ENCODE data around the gene DHCR24.
A peak's percentile ranks its signal among the peaks of the same experiment; 100 is the strongest.

Gene DHCR24

DNA sequence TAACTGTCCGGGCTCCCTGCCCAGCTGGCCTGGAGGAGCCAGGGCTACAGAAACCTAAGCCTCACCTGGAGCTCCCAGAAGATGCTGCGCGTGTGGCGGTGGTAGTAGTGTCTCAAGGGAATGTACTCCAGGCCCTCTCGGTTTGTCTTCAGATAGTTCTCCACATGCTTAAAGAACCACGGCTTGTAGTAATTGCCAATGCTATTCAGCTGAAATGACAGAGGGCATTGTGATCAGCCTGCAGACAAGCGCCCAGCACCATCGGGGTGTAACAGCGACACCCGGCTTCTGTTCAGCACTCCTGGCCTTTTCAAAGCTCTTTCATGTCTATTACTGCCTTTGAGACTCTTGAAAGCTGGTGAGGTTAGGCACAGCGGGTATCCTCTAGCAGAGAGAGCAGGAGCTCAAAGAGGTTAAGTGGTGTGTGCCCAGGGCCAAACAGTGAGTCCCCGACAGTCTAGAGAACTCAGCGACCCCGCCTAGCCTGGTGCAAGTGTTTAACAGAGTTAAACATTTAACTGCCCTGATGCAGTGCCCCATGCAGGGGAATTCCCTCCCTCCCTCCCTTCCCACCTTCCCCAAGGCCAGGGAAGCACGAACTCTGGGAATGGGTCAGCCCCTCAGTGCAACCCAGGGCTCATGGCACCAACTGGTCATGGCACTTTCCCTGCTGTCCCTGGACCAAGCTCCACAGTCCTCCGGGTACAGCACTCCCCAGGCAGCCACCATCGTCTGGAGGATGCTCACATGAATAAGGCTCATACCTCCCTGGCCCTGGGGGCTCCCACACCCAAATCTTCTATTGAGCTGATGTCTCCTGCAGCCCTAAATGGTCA, 21.5 kb downstream of the DHCR24 start:
- DNase-seq (ENCODE audit: low spot score): no peak

DNA sequence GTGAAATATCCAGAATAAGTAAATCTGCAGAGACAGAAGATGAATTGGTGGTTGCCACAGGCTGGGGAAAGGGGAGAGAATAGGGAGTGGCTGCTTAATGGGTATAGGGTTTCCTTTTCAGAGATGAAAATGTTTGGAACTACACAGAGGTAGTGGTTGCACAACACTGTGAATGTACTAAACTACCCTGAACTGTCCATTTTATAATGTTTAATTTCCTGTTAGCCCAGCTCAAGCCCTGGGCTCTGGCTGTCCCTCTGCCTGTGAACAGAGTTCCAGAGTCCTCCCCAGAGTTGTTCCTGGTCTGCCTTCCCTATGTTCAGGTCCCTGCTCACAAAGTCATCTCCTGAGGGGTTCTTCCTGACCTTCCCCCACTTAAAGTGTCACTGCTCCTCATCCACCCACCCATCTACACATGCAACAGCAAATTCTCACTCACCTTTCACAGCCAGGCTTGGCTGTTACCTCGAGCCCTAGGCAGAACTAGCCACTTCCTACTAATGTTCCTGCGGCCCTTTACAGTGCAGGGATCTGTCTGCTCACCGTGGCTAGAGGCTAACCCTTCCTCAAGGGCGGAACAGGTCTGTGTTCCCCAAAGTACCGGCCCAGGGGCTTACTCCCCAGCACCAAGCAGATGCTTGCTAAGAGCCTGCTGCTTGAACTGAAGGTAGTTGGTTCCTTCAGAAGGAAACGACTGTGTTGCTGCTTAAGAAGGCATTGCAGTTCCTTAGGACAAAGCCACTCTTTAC, 22.4 kb downstream of the DHCR24 start:
- DNase-seq (ENCODE audit: low spot score): no peak

DNA sequence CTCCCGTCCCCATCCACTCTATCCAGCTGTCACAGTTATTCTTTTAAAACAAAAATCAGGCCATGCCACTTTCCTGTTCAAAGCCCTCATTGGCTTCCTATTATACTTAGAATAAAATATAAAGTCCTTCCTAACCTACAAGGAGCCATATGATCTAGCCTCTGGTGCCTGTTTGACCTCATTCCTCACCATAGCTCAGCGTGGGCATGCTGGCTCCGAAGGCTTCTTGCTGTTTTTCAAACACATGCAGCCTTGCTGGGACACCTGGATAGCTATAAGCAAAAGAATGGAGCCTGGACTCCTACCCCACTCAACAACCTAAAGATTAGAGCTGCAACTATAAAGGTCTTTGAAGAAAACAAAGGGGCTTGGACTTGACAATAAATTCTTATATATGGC, 23.7 kb downstream of the DHCR24 start:
- no peak for DNase-seq (ENCODE audit: low spot score)

DNA sequence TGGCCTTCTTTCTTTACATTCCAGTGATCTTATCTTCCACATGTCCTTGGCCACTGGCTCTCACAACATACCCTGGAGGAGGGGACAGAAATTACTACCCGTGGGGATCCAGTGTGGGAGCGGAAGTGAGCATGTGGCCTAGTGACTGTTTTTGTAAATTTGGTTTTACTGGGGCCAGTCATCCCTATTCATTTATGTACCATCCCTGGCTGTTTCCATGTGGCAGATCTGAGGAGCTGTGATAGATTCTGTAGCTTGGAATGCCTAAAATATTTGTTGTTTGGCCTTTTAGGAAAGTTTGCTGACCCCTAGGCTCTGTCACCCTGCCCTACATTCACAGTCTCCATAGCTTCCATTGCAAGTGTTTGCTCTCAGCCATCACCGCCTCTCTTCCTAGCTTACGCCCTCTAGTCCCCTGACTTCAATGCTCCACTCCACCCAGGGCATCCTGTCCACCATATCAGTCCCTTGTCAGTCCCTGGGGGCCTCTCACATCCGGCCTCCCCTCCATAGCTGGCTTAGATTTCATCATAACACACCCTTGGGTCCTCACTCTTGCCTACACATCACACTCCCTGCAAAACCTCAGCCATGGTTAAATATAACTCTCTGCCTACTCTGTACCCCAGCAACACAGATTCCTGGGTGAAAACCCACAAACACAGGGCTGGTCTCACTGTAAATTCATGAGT, 25.8 kb downstream of the DHCR24 start:
- no peak for DNase-seq (ENCODE audit: low spot score)

DNA sequence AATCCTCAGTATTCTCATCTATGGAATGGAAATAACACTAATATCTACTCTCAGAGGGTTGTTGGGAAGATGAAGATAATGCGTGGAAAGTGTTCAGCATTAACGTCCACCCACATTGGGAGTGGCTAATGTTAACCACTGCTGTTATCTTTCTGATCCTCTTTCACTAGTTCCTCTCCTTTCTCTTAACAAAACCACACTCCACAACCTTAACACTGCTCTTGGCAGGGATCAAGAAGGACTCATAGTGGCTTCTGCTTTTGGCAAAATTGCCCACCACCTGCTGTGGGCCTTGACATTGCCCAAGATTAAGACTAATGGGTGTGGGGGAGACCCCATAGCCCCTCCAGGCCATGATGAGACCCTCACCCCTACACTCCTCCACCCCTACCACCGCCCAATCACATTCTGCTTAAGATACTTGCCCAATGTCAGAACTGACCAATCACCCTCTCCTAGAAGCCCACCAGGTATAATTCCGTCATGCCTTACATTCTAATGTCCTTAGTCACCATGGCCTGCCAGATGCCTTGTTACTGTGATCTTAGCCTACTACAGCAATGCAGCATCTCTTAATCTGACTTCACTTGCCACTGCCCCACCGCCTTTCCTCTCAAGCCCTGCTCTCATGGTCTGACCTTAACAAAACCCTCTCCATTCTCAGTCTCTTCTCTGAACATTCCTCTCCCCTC, 27.1 kb downstream of the DHCR24 start:
- no peak for DNase-seq (ENCODE audit: low spot score)

DNA sequence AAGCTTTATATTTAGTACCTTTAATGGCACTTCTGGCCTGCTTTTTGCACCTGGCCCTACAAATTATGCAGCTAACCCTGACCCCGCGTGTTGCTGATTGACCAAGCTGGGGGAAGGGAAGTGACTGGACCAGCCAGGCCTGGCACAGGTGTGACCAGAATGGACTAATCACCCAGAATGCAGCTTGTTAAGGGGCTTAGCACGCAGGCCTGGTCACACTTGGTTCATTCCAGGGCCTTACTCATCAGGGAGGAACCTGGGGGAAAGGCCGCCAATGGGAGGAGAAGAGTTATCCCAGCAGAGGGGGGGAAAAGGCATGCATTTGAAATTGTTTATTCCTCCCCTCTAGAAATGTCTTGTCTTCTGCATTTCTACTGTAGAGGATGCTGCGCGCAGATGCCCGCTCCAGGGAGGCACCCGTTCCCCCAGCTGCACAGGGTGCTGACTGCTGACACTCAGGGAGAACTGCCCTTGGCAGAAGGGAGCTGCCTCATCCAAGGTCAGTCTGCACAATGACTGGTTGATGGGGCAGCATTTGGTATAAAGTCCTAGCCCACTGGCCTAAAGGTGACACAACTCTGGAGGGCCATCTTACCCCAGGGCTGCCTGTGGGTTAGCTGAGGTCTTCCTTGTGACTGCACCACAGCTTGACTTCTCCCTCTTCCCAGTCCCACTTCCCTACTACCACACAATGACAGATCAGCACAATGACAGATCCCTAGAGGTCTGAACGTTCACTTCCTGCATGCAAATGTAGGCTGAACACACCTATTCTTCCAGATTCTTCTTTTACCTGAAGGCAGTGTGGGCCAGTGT, 29.0 kb downstream of the DHCR24 start:
- DNase-seq (ENCODE audit: low spot score): peak; percentile 86

DNA sequence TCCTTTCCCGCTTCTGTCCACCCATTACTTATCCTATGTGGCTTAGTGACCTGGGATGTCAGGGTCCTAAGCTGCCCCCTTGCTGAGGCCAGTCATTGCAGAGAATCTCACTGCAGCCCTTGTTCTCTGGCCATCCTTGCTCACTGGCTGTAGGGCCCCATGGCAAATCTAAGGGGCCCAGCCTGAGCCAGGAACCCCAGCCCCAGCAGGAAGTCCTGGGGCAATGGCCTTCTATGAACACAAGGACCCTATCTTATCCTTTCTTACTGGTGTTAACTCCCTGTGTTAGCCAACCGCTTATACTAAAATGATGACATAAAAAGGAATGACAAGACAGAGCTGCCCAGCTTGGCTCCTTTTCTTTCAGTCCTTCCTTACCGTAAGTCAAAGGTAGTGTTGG, 29.9 kb downstream of the DHCR24 start:
- DNase-seq (ENCODE audit: low spot score): no peak

DNA sequence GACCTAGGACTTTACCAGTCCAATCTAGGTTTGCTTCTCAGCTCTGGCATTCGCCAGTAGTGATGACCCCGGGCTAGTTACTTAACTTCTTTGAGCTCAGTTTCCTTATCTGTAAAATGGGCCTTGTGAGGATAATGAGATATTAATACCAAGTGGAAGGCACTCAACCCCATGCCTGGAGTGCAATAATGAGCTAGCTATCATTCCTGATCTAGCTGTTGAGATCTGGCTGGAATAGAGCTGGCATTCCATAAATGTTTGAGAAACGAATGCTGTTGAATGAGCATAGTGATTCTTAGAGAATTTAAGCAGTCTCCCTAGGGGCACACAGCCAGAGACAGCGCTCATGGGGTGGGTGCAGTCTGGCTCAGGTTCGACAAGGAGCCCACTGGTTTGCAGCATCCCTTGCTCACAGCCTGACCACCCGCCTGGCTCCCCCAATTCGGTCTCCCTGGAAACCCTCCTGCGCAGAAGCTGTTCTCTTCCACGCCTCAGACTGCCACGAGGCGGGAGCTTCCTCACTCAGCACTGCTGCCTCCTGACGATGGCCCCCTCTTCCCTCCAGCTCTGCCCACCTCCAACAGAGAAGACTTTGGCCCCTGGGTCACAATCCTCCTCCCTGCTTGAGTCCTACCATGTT, 32.5 kb downstream of the DHCR24 start:
- DNase-seq (ENCODE audit: low spot score): peak; percentile 35

DNA sequence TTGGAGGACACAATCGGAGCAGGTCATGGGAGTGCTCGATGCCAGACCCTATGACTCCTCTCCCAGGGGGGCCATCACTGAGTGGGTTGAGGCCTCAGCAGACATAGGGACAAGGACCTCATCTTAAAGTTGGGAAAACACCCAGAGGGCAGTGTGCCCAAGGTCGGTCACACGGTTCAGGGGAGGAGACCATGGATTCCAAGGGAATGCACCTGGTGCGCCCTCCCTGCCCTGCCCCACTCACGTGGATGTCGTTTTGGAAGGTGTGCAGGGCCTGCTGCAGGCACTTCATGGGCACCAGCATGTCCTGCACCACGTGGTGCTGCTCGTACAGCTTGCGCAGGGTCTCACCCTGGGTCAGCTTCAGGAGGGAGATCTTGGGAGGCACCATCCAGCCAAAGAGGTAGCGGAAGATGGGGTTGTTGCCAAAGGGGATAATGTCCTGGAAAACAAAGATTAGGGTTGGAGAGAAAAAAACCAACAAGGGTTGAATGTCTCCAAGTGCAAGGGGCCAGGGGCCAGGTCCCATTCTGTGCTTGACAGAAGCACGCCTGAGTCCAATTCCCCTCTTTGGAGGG, 33.1 kb downstream of the DHCR24 start:
- no peak for DNase-seq (ENCODE audit: low spot score)

DNA sequence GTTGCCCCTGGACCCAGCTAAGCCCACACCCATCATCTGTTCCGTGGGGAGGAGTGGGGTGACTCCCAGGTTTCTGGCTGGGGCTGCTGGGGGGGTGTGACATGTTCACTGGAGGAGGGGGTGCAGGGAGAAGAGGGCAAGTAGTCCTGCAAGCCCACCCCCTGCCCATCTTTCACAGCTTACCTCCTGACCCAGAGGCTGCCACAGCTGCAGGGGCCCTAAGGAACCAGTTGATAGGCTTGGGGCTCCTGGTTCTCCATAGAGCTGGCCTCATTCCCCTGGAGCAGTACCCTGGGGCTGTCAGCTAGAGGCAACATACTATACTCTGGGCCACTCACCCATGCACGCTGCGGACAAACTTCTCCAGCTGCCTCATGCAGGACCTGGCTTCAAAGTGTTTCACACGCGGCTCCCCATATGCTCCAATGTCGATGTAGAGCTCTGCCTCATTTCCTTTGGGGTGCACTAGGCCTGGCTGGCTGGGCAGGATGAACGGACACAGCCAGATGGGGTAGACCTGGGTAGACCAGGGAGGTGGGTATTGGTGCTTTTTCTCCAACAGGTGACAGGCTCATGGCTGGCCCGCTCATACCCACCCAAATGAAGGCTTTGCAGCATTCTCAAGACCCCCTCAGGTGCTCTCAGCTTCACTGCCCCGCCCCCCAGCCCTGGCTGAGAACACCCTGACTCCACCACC, 33.8 kb downstream of the DHCR24 start:
- no peak for DNase-seq (ENCODE audit: low spot score)

DNA sequence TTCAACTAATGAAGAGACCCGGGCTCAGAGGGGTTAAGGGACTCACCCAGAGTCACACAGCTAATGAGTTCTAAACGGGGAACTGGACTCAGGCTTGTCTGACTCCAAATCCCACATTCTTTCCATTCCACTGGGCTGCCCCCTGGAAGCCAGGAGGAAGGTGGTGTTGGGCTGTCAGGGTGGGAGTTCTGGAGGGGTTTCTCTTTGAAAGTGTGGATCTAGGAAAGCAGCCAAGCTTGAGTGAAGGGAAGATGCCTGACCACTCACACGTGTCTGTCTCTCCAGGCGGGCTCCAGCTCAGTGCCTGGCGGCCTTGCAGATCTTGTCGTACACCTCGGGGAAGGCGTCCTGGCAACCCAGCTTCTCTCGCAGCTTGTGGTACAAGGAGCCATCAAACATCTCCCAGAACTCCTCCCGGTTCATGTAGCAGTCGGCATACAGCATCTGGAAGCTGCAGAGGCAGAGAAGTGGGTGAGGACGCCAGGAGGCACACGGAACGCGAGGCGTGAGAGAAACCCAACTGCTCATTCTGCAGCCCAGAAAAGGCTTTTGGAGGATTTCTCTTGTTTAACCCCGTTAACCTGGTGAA, 35.0 kb downstream of the DHCR24 start:
- no peak for DNase-seq (ENCODE audit: low spot score)

DNA sequence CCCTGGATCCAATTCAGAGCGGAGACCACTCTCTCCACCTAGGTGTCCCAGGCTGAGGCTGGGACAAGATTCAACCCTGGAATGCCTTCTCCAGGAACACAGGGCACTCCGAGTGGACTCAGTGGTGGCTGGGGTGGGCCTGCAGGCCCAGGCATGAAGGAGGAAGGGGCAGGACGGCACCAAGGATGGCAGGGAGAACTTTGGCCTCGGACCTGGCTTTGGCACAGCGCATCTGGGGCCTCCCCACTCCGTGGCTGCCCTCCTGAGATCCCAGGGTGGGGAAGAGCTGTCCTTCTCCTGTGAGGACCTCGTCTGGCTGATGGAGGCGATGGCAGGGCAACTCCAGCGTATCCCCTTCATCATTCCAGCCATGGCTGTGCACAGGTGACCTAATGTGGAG, 35.6 kb downstream of the DHCR24 start:
- no peak for DNase-seq (ENCODE audit: low spot score)

DNA sequence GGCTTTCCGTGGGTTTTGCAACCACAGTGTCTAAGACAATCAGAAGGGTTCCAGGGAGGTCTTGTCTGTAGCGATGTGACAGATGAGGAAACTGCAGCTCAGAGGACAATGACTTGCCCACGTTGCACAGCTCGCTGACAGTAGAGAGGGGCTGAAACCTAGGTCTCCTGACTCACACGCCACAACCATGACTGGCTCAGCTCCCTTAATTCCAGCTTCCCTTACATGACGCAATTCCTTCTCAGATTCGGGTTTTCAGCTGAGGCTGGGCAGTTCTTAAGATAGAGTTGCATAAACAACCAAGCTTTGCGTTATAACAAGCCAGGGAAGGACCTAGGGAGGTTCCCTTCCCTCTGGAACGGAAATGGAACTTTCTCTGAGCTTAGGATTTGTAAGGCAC, 36.3 kb downstream of the DHCR24 start:
- DNase-seq (ENCODE audit: low spot score): peak; percentile 95

DNA sequence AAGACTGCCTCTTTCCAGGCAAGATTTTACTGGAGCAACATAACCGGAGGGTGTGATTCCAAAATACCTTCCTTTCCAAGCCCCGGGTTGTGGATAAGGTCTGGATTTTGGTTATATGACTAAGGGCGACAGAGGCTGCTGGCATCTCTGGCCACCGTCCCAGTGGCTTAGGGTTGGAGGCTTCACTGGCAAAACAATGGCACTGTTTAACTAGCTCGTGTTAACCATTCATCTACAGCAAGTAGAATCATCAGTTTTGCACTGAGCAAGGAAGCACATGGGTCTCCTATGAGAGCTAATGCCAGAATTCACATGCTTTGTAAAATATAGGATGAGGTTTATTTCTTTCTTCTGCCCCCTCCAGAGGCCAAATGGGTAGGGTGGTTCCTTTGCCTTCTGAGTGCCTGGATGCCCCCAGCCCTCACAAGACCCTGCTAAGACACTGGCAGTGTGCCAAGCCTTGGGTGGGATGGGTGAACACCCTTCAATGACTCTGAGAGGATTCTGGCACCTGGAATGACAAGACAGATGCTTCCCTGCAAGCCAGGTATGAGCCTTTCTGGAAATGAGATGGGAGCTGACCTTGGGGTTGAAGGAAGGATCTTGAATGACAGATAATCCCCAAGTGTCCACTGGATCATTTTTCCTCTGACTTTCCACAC, 36.8 kb downstream of the DHCR24 start:
- DNase-seq (ENCODE audit: low spot score): peak; percentile 49

DNA sequence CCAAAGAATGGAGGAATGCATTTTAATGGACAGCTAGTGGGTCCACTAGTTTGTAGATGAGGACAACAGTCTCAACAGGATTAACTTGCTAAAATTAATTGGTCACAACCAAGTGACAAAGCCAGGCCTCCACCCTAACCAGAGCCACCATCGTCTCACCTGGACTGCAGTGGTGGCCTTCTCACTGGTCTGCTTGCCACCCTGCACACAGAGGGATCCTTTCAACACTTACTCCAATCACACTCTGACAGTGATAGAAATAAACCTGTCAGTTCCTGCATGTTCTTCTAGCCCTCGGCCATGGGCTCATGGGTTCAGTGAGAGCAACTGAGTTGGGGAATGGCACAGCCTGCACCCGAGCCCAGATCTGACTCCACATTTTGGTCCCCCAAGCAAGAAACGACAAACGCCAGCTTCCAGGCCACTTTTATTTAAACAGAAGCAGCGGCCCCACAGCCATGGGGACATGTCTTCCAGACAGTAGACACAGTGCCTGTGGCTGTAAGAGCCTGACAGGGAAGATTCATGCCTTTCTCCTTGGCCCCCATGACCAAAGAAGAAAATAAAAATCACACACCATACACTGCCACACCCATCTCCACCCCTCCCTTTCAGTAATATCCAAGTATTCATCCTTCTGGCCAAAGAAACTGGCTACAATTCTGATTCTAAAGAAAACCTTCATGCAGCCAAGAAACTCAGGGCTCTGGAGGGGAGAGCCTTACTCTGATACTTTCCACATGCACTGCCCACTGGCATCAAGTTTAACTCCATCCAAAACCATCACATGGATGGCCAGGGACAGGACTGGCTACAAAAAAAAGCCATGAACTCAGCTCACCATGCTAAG, 37.6 kb downstream of the DHCR24 start:
- DNase-seq (ENCODE audit: low spot score): peak; percentile 39

DNA sequence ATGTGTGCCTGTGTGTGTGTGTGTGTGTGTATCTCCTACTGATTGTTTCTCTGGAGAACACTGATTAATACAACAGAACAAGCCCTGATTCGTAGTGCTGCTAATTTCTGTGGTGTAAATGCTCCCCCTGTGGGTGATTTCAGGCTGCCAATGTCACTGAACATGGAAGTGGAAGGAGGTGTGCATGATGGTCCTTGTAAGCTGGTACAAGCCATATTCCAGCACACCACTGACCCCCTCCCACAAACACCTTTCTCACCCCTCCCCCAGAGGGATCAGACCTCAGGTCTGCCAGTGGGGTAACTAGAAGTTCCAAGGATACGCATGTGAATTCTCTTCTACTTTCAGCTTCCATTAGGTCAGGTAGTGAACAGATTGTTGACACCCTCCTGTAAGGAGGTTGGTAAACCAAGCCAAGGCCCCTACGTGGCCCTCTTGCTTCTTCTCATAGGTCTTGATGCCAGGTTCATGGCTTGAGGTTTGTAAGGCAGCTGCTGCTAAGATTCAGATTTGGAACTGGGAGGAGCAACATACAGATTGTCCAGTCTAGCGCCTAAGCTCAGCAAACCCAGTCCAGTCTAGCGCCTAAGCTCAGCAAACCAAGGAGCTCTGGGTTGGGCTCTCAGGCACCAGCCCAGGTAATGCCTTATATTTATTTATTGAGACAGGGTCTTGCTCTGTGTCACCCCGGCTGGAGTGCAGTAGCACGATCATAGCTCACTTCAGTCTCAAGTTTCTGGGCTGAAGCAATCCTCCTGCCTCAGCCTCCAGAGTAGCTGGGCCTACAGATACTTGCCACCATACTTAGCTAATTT, 38.7 kb downstream of the DHCR24 start:
- no peak for DNase-seq (ENCODE audit: low spot score)

DNA sequence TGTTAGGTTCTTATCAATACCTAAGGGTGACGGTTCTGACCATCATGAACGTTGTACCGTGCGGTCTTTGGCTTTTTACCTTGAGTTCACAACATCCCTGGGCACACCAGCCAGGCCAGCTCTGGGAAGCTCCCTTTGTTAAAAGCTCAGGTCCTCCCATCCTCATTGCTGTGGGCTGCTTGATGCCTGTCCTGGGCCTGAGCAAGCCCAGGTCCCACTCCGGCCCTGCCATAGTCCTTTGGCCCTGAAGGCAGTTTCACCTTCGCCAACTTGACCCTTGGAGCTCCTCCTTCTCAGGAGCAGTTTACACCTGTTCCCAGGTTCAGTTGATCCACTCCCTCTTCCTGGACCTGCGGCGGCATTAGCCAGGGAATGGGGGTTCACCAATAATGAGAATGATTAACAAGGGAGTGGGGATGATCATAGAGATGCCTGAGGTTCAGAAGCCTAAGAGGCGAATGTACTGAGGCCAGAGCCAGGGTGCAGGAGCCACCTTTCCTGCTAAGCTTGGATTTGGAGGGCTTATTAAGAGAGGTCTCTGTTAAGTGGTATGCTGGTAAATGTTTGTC, 40.2 kb downstream of the DHCR24 start:
- DNase-seq (ENCODE audit: low spot score): no peak
